ENCODE results near the gene ZFP30. TPM values are rescaled to one million over a fixed set of nuclear protein-coding genes. Genes with fewer than 3 reads are reported as not detected.

Gene ZFP30
- total RNA-seq, 1 donor from 2014 or later: 11.6 TPM

- H3K4me3 ChIP-seq (ENCODE audit: low read depth, low read length): peak overlapping the region; percentile 69
- H3K27me3 ChIP-seq (ENCODE audit: control insufficient read depth, insufficient read depth, low read length): no peaks in the 10 kb centered on the region
- DNase-seq (ENCODE audit: low read depth): no peak
- TF ChIP-seq CTCF (IDR thresholded peaks at IDR 0.05; ENCODE audit: insufficient read depth, low read length, poor library complexity, severe bottlenecking): no peak
- no peaks in the 10 kb centered on the region for H3K36me3 ChIP-seq (ENCODE audit: control insufficient read depth, insufficient read depth, low read length)
These were observed 1.1 kb downstream of the ZFP30 start for GRCh38 chr19:37654118-37654517.

GRCh38 chr19:37635076-37636056, 19.9 kb downstream of the ZFP30 start:
- DNase-seq (ENCODE audit: low read depth): no peak
- H3K27me3 ChIP-seq (ENCODE audit: control insufficient read depth, insufficient read depth, low read length): no peaks in the 10 kb centered on the region
- H3K4me3 ChIP-seq (ENCODE audit: low read depth, low read length): no peak overlapping the region
- H3K36me3 ChIP-seq (ENCODE audit: control insufficient read depth, insufficient read depth, low read length): no peaks in the 10 kb centered on the region
- TF ChIP-seq CTCF (IDR thresholded peaks at IDR 0.05; ENCODE audit: insufficient read depth, low read length, poor library complexity, severe bottlenecking): no peak

GRCh38 chr19:37594982-37595382, 60.3 kb downstream of the ZFP30 start:
- TF ChIP-seq CTCF (IDR thresholded peaks at IDR 0.05; ENCODE audit: insufficient read depth, low read length, poor library complexity, severe bottlenecking): no peak
- Histone ChIP-seq H3K27me3 (ENCODE audit: control insufficient read depth, insufficient read depth, low read length) (no peaks in the 10 kb centered on the region), H3K36me3 (ENCODE audit: control insufficient read depth, insufficient read depth, low read length) (no peaks in the 10 kb centered on the region), H3K4me3 (ENCODE audit: low read depth, low read length) (peak overlapping the region; percentile 60)
- no peak for DNase-seq (ENCODE audit: low read depth)

- no peak for TF ChIP-seq CTCF (IDR thresholded peaks at IDR 0.05; ENCODE audit: insufficient read depth, low read length, poor library complexity, severe bottlenecking)
- H3K36me3 ChIP-seq (ENCODE audit: control insufficient read depth, insufficient read depth, low read length): no peaks in the 10 kb centered on the region
- no peaks in the 10 kb centered on the region for H3K27me3 ChIP-seq (ENCODE audit: control insufficient read depth, insufficient read depth, low read length)
- DNase-seq (ENCODE audit: low read depth): peak; percentile 81
- H3K4me3 ChIP-seq (ENCODE audit: low read depth, low read length): peak within 1 kb of the TSS; percentile 60
These were observed 60.8 kb downstream of the ZFP30 start, which contains the start of the genes ZNF540 and ZNF571 for GRCh38 chr19:37594304-37594981. Gene ZNF540 (plus strand): TSS chr19:37594876. CDS start chr19:37598448, 3,572 bp downstream. Gene ZNF571 (minus strand): TSS chr19:37594792. CDS start chr19:37586676, 8,116 bp downstream.

GRCh38 chr19:37593996-37594303, 61.3 kb downstream of the ZFP30 start:
- Histone ChIP-seq H3K4me3 (ENCODE audit: low read depth, low read length) (peak overlapping the region; percentile 60), H3K27me3 (ENCODE audit: control insufficient read depth, insufficient read depth, low read length) (no peaks in the 10 kb centered on the region), H3K36me3 (ENCODE audit: control insufficient read depth, insufficient read depth, low read length) (no peaks in the 10 kb centered on the region)
- DNase-seq (ENCODE audit: low read depth): no peak
- no peak for TF ChIP-seq CTCF (IDR thresholded peaks at IDR 0.05; ENCODE audit: insufficient read depth, low read length, poor library complexity, severe bottlenecking)
